ENCODE measurements around the gene PHKA1. TPM values are rescaled to one million over a fixed set of nuclear protein-coding genes. Genes with fewer than 3 reads are reported as not detected.
"Not testable (repeated sequence)": the region's sequence is repeated elsewhere in the genome, so short reads cannot be mapped to it uniquely, and the experiment has no call there.

Gene PHKA1
- polyA plus RNA-seq, 3 donors, result 2.3 to 5.2 (median 2.8) TPM

DNA sequence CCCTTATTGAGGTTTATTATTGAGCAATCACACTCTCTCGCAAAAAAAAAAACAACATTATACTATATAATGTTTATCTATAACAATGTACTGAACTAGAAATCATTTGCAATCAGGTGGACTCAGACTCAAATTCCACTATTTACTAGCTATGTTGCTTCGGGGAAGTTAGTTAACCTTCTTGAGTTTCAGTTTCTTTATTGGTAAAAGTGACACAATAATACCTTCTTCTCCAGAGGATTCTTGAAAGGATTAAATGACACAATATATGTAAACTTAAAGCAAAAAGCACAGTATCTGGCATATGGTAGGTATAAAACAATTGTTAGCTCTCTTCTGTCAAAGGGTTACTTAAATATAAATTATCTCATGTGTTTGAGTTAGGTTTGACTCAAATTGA lies 110.0 kb downstream of the PHKA1 start:
- WGBS, 3 donors, result 87 to 95% (median 87%) methylated on average over 2 of the region's 2 CpGs

DNA sequence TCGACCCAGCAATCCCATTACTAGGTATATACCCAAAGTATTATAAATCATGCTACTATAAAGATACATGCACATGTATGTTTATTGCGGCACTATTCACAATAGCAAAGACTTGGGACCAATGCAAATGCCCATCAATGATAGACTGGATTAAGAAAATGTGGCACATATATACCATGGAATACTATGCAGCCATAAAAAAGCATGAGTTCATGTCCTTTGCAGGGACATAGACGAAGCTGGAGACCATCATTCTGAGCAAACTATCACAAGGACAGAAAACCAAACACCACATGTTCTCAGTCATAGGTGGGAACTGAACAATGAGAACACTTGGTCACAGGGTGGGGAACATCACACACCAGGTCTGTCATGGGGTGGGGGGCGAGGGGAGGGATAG lies 123.1 kb downstream of the PHKA1 start:
- not testable (repeated sequence) for H3K27ac ChIP-seq (ENCODE audit: low read depth, low read length)
- WGBS, 3 donors, result 85 to 95% (median 94%) methylated on average over 4 of the region's 4 CpGs

More for the DNA sequence above, 110.0 kb downstream of the PHKA1 start:
- no peak overlapping the region for H3K27ac ChIP-seq (ENCODE audit: low read depth, low read length)

DNA sequence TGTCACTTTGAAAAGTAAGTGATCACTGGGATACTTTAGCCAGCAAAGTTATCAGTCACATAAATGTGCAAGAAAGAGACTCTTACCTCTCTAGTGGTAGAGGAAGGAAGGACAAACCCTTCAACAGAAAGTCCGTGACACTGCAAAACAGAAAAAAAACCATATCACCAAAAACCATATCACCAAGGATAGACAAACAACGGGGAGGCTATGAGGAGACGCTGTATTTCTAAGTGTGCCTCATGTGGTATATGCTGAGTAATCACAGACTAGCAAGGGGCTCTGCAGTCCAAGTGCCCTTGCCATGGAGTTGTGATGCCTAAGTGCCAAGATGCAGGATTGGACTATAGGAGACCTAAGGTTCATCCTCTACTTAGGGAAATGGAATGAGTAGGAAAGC lies 129.9 kb downstream of the PHKA1 start:
- H3K27ac ChIP-seq (ENCODE audit: low read depth, low read length), result no peak overlapping the region
- WGBS, 3 donors, result 86 to 95% (median 90%) methylated on average over 3 of the region's 3 CpGs

GRCh38 chrX:72576141-72576894 lies 137.8 kb downstream of the PHKA1 start:
- WGBS, 3 donors, result 41 to 72% (median 57%) methylated on average over 7 of the region's 7 CpGs
- no peak overlapping the region for H3K27ac ChIP-seq (ENCODE audit: low read depth, low read length)

- WGBS, 3 donors, result 0 to 16% (median 0%) methylated on average over 7 of the region's 7 CpGs
- H3K27ac ChIP-seq (ENCODE audit: low read depth, low read length), result no peak overlapping the region
These were observed 141.0 kb downstream of the PHKA1 start for GRCh38 chrX:72573158-72573511.

DNA sequence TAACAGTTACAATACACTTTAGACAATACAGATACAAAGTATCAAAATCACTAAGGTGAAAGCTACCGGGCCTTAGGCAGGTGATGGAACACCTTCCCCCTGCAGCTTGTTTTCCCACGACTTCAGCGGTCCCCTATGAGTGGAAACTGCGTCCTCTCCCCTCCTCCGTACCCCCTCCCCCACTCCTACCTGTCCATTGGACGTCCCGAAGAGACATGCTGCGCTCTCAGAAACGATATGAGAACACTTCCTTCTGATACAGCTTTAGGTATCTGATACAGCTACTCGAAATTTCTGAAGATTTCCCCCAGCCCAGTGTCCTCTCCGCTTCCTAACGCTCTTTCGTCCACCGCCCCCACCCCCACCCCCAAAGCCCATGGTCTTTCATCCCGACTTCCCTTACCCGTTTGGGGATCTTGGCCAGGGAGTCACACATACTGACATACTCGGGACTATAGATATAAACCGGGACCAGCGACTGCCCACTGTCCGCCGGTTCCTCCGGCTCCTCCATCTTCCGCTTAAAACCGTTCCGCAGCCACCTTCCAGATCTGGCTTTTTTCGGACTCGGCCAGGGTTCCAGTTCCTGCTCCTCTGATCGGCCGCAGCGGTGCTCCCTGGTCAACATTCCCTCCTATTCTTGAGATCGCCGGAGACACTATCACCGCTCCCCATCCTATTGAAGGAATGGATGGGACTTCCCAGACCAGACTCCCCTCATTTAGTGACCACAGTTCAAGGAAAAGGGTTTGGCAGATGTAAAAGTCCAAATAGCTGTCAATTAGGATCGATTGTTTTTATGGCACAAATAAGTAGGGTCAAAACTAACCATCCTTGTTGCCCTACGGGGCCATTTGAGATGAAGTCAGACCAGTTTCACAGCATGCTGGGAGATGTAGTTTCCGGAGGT lies 141.6 kb downstream of the PHKA1 start, which contains the start of gene HDAC8:
TSS of gene HDAC8 (minus strand) at position 596 of the 910 bp plus-strand sequence. CDS start at position 514, 82 bp downstream.
- H3K27ac ChIP-seq (ENCODE audit: low read depth, low read length), result no peak within 1 kb of the TSS
- WGBS, 3 donors, result 0 to 24% (median 0%) methylated on average over 33 to 36 of the region's 36 CpGs

- 57 to 75% (median 64%) methylated on average over 2 of the region's 2 CpGs for WGBS, 3 donors
These were observed 144.3 kb downstream of the PHKA1 start for GRCh38 chrX:72569786-72570185.

GRCh38 chrX:72568406-72569092 lies 145.6 kb downstream of the PHKA1 start:
- 61 to 88% (median 72%) methylated on average over 6 of the region's 6 CpGs for WGBS, 3 donors
- no peak overlapping the region for H3K27ac ChIP-seq (ENCODE audit: low read depth, low read length)

More at GRCh38 chrX:72569786-72570185, 144.3 kb downstream of the PHKA1 start:
- no peak overlapping the region for H3K27ac ChIP-seq (ENCODE audit: low read depth, low read length)

GRCh38 chrX:72566448-72566847 lies 147.7 kb downstream of the PHKA1 start:
- WGBS, 3 donors, result 82 to 98% (median 97%) methylated on average over 2 of the region's 2 CpGs
- H3K27ac ChIP-seq (ENCODE audit: low read depth, low read length), result no peak overlapping the region

- WGBS, 3 donors, result 94 to 100% (median 96%) methylated on average over 5 to 25 of the region's 28 CpGs
- not testable (repeated sequence) for H3K27ac ChIP-seq (ENCODE audit: low read depth, low read length)
These were observed 154.5 kb downstream of the PHKA1 start for GRCh38 chrX:72559655-72560054.

GRCh38 chrX:72554448-72555140 lies 159.5 kb downstream of the PHKA1 start:
- WGBS, 3 donors, result 70 to 87% (median 78%) methylated on average over 14 to 16 of the region's 16 CpGs

GRCh38 chrX:72552443-72552842 lies 161.7 kb downstream of the PHKA1 start:
- 81 to 99% (median 85%) methylated on average over 6 of the region's 6 CpGs for WGBS, 3 donors

More at GRCh38 chrX:72554448-72555140, 159.5 kb downstream of the PHKA1 start:
- H3K27ac ChIP-seq (ENCODE audit: low read depth, low read length), result no peak overlapping the region

GRCh38 chrX:72545990-72546389 lies 168.1 kb downstream of the PHKA1 start:
- H3K27ac ChIP-seq (ENCODE audit: low read depth, low read length), result no peak overlapping the region

More at GRCh38 chrX:72552443-72552842, 161.7 kb downstream of the PHKA1 start:
- not testable (repeated sequence) for H3K27ac ChIP-seq (ENCODE audit: low read depth, low read length)

GRCh38 chrX:72540318-72540717 lies 173.8 kb downstream of the PHKA1 start:
- WGBS, 3 donors, result 3 to 23% (median 14%) methylated on average over 5 of the region's 5 CpGs
- no peak overlapping the region for H3K27ac ChIP-seq (ENCODE audit: low read depth, low read length)

GRCh38 chrX:72539822-72540221 lies 174.3 kb downstream of the PHKA1 start:
- no peak overlapping the region for H3K27ac ChIP-seq (ENCODE audit: low read depth, low read length)
- WGBS, 3 donors, result 79 to 84% (median 83%) methylated on average over 2 of the region's 2 CpGs

DNA sequence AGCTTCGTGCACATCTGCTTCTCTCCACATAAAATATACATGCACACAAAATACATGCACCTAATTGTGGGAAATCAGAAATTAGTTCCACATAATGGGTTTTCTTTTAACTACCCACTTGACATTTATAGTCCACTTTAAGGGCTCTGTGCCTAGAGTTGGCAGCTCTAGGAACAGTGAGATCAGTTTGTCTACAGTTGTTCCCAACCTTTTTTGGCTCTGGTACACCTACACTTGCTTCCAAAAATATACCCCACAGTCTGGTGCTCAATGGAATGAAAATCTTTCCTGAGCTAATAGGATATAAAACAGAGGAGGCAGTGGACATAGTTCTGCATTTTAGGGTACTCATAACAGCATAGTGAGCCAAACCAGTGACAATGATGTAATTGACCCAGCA lies 177.6 kb downstream of the PHKA1 start:
- no peak overlapping the region for H3K27ac ChIP-seq (ENCODE audit: low read depth, low read length)
- WGBS, 3 donors, result 75 to 100% (median 95%) methylated on average over 1 of the region's 1 CpG

GRCh38 chrX:72532366-72532765 lies 181.7 kb downstream of the PHKA1 start:
- no peak overlapping the region for H3K27ac ChIP-seq (ENCODE audit: low read depth, low read length)
- 83 to 100% (median 94%) methylated on average over 3 of the region's 3 CpGs for WGBS, 3 donors

All from adipose tissue (tissue), 3 donors.